Naive thymus-derived CD4-positive, alpha-beta T cell (primary cell): ENCODE measurements around the gene MTCH1. TPM values are rescaled to one million over a fixed set of nuclear protein-coding genes. Genes with fewer than 3 reads are reported as not detected.
A peak's percentile ranks its signal among the peaks of the same experiment; 100 is the strongest.

Source experiments
- ATAC-seq: fragments of 150-1000 bp; cut with Tn5 transposase; 2 replicates; pipeline ENCODE4 v1.10.0; 2021; ENCODE audit warnings: mild to moderate bottlenecking, moderate library complexity
- CTCF ChIA-PET: fragments of 350-600 bp; sonication (Branson Sonifier 250); formaldehyde crosslinking; loops from one replicate; lab custom pipeline; 2021; ENCODE audit warnings: antibody characterized with exemption; lab: Charles Lee
- POLR2A ChIA-PET: fragments of 350-600 bp; sonication (Branson Sonifier 250); formaldehyde crosslinking; loops from one replicate; lab custom pipeline; 2021; ENCODE audit warnings: antibody characterized with exemption, inconsistent platforms; lab: Charles Lee
- DNase-seq, 9 donors: peaks; one replicate each; pipeline versions ENCODE4 v3.0.0 to v3.0.0-alpha.2; 2020 to 2022; ENCODE audit warnings: mixed read lengths in 1 of 9
- H3K27ac ChIP-seq: one replicate; pipeline ENCODE4 v1.7.0; 2013; ENCODE audit warnings: mild to moderate bottlenecking, low read depth, low read length, moderate library complexity
- H3K27me3 ChIP-seq, 2 donors: one replicate each; pipeline ENCODE4 v1.7.0; 2013; ENCODE audit warnings: low read length in 2 of 2, mild to moderate bottlenecking in 2 of 2, moderate library complexity in 2 of 2; ENCODE audit not compliant: control insufficient read depth in 2 of 2, insufficient read depth in 2 of 2
- H3K36me3 ChIP-seq, 3 experiments: 1 replicate in 2 of 3; 2 replicates in 1 of 3; pipeline ENCODE4 v1.7.0; 2013; ENCODE audit warnings: low read length in 3 of 3, mild to moderate bottlenecking in 3 of 3, moderate library complexity in 1 of 3; ENCODE audit not compliant: insufficient read depth in 3 of 3, control insufficient read depth in 2 of 3
- H3K4me1 ChIP-seq, 2 donors: one replicate each; pipeline ENCODE4 v1.7.0; 2013; ENCODE audit warnings: low read length in 2 of 2, mild to moderate bottlenecking in 2 of 2, moderate library complexity in 1 of 2; ENCODE audit not compliant: control insufficient read depth in 2 of 2, insufficient read depth in 2 of 2
- H3K4me3 ChIP-seq: 2 replicates; pipeline ENCODE4 v1.7.0; 2013; ENCODE audit warnings: mild to moderate bottlenecking, low read length
- H3K9me3 ChIP-seq, 3 experiments: 1 replicate in 2 of 3; 2 replicates in 1 of 3; pipeline ENCODE4 v1.7.0; 2013; ENCODE audit warnings: low read length in 3 of 3; ENCODE audit not compliant: control insufficient read depth in 2 of 3
- H3K27ac Mint-ChIP-seq, 9 donors: one replicate each; pipeline ENCODE4 v1.8.0; 2020 to 2022; ENCODE audit warnings: mixed read lengths in 9 of 9, mild to moderate bottlenecking in 8 of 9, moderate library complexity in 5 of 9, inconsistent platforms in 2 of 9
- H3K27me3 Mint-ChIP-seq, 5 donors: one replicate each; pipeline ENCODE4 v1.8.0; 2021 to 2022; ENCODE audit warnings: mixed read lengths in 5 of 5, mild to moderate bottlenecking in 1 of 5
- H3K36me3 Mint-ChIP-seq, 5 donors: one replicate each; pipeline ENCODE4 v1.8.0; 2020 to 2022; ENCODE audit warnings: mixed read lengths in 5 of 5, mild to moderate bottlenecking in 3 of 5, inconsistent platforms in 1 of 5
- H3K4me1 Mint-ChIP-seq, 7 donors: one replicate each; pipeline ENCODE4 v1.8.0; 2020 to 2022; ENCODE audit warnings: mixed read lengths in 7 of 7, mild to moderate bottlenecking in 3 of 7, inconsistent platforms in 1 of 7
- H3K4me3 Mint-ChIP-seq, 10 donors: one replicate each; pipeline ENCODE4 v1.8.0; 2020 to 2022; ENCODE audit warnings: mild to moderate bottlenecking in 10 of 10, mixed read lengths in 10 of 10, moderate library complexity in 6 of 10, inconsistent platforms in 2 of 10
- H3K9me3 Mint-ChIP-seq, 11 donors: one replicate each; pipeline ENCODE4 v1.8.0; 2020 to 2022; ENCODE audit warnings: mixed read lengths in 11 of 11, mild to moderate bottlenecking in 4 of 11, inconsistent platforms in 1 of 11, moderate library complexity in 1 of 11
- intact Hi-C, 2 donors: fragments of 100-400 bp; cut with micrococcal nuclease; formaldehyde crosslinking; loops; one replicate each; pipeline ENCODE4 v1.15.1; 2023
- polyA plus RNA-seq, 2 donors: library from polyadenylated mRNA; unstranded; fragments of 300-500 nt; fragmentation: Illumina TruSeq; gene quantifications; one replicate each; pipeline ENCODE4 v1.2.3, GENCODE V29; 2021
- total RNA-seq, 6 experiments: library from RNA in 5 of 6; stranded (reverse) in 5 of 6; gene quantifications; 1 replicate in 5 of 6; 2 replicates in 1 of 6; pipeline ENCODE4 v1.2.3 and lab custom pipeline; 2021 to 2026

Gene MTCH1
- total RNA-seq: 100 to 1,000 TPM; 123 to 198 (median 130) TPM
- polyA plus RNA-seq: 10 to 100 TPM; 75.2 to 85.7 TPM
- 352 reads per million, percentile 97 among the genes with 10 or more reads in this experiment for total RNA-seq (lab: John Stamatoyannopoulos, UW)

- peaks cover 4 to 8% (median 4%) of the 10 kb centered on the region in 5 donors for H3K36me3 Mint-ChIP-seq
- POLR2A ChIA-PET: interaction anchor here (0.8 to 3.3 kb wide), 20 partner anchors 13 to 832 kb away, joined by 3 to 30 read pairs (median 4); partner anchors contain the start of genes C6orf89, PIM1, TBC1D22B and TMEM217
- ATAC-seq (peak; percentile 93), DNase-seq (peak; percentile 85 to 98 (median 92))
- peaks cover 22 to 27% of the 10 kb centered on the region in 2 donors for H3K4me1 ChIP-seq
- peak within 1 kb of the TSS; percentile 96 for H3K27ac ChIP-seq
- H3K4me3 Mint-ChIP-seq: peak within 1 kb of the TSS in 6 of 10 donors; percentile 98 to 100 (median 100)
- no peaks in the 10 kb centered on the region for H3K9me3 ChIP-seq
- peaks cover 0 to 15% (median 0%) of the 10 kb centered on the region in 3 experiments for H3K36me3 ChIP-seq
- peaks cover 12 to 26% (median 18%) of the 10 kb centered on the region in 7 donors for H3K4me1 Mint-ChIP-seq
- H3K4me3 ChIP-seq: peak within 1 kb of the TSS; percentile 98
- CTCF ChIA-PET: interaction anchor here (0.6 to 1.7 kb wide), 7 partner anchors 28 to 707 kb away, joined by 3 to 10 read pairs (median 4); partner anchors contain the start of gene C6orf89
- H3K27me3 Mint-ChIP-seq: peaks cover 0 to 17% (median 0%) of the 10 kb centered on the region in 5 donors
- intact Hi-C loops: loop anchor here (1.0 to 10.0 kb wide), 14 partner anchors 23 to 789 kb away; partner anchors contain the start of genes C6orf89 (in 2 of the 2), BRPF3 (in 1 of the 2), MDGA1 (in 1 of the 2) and SRSF3 (in 1 of the 2)
- peak within 1 kb of the TSS in 7 of 9 donors; percentile 98 to 99 (median 99) for H3K27ac Mint-ChIP-seq
- no peaks in the 10 kb centered on the region for H3K27me3 ChIP-seq
- H3K9me3 Mint-ChIP-seq: peaks cover 0 to 3% (median 0%) of the 10 kb centered on the region in 11 donors
Measured at GRCh38 chr6:36985808-36986703, at the start of gene MTCH1. MTCH1 (minus strand) TSS chr6:36986196; CDS start chr6:36986173, 23 bp downstream.

GRCh38 chr6:37033819-37034795, 48.1 kb upstream of the MTCH1 start:
- intact Hi-C loops: loop anchor here in 1 of 2 donors (1.0 kb wide), 1 partner anchor 14 kb away; no protein-coding TSS in a partner anchor
- Mint-ChIP-seq H3K27me3 (no peaks in the 10 kb centered on the region), H3K4me3 (no peak overlapping the region), H3K27ac (peak overlapping the region in 6 of 9 donors; percentile 33 to 78 (median 56)), H3K4me1 (peaks cover 2 to 49% (median 15%) of the 10 kb centered on the region in 7 donors), H3K9me3 (peaks cover 0 to 9% (median 0%) of the 10 kb centered on the region in 11 donors), H3K36me3 (peaks cover 0 to 21% (median 0%) of the 10 kb centered on the region in 5 donors)
- no peak overlapping the region for H3K27ac ChIP-seq
- CTCF ChIA-PET: interaction anchor here (0.9 to 1.2 kb wide), 6 partner anchors 10 to 176 kb away, joined by 3 to 6 read pairs (median 4); no protein-coding TSS in a partner anchor
- DNase-seq: no peak
- H3K27me3 ChIP-seq: no peaks in the 10 kb centered on the region
- H3K9me3 ChIP-seq: no peaks in the 10 kb centered on the region
- H3K4me3 ChIP-seq: no peak overlapping the region
- peak; percentile 37 for ATAC-seq
- H3K4me1 ChIP-seq: peaks cover 5% of the 10 kb centered on the region in 2 donors
- no peaks in the 10 kb centered on the region for H3K36me3 ChIP-seq
- POLR2A ChIA-PET: interaction anchor here (0.9 to 1.5 kb wide), 2 partner anchors 139 to 149 kb away, joined by 3 to 4 read pairs; no protein-coding TSS in a partner anchor

GRCh38 chr6:37033255-37033654, 47.3 kb upstream of the MTCH1 start:
- Mint-ChIP-seq H3K36me3 (peaks cover 0 to 19% (median 0%) of the 10 kb centered on the region in 5 donors), H3K27me3 (no peaks in the 10 kb centered on the region), H3K4me3 (peak overlapping the region in 1 of 10 donors; percentile 19), H3K9me3 (peaks cover 0 to 9% (median 0%) of the 10 kb centered on the region in 11 donors), H3K27ac (peak overlapping the region in 5 of 9 donors; percentile 33 to 78 (median 66)), H3K4me1 (peaks cover 4 to 48% (median 16%) of the 10 kb centered on the region in 7 donors)
- intact Hi-C loops: loop anchor here in 1 of 2 donors (1.0 kb wide), 1 partner anchor 15 kb away; no protein-coding TSS in a partner anchor
- Histone ChIP-seq H3K27ac (no peak overlapping the region), H3K9me3 (no peaks in the 10 kb centered on the region), H3K27me3 (no peaks in the 10 kb centered on the region), H3K4me1 (peaks cover 5 to 9% of the 10 kb centered on the region in 2 donors), H3K4me3 (no peak overlapping the region), H3K36me3 (no peaks in the 10 kb centered on the region)
- POLR2A ChIA-PET: interaction anchor here (0.9 to 1.5 kb wide), 2 partner anchors 139 to 149 kb away, joined by 3 to 4 read pairs; no protein-coding TSS in a partner anchor
- CTCF ChIA-PET: interaction anchor here (1.0 to 1.2 kb wide), 3 partner anchors 10 to 16 kb away, joined by 3 to 6 read pairs (median 3); no protein-coding TSS in a partner anchor
- ATAC-seq (peak; percentile 69), DNase-seq (peak in 1 of 9 donors; percentile 43)

GRCh38 chr6:37032239-37032638, 46.2 kb upstream of the MTCH1 start:
- no peak overlapping the region for H3K4me3 Mint-ChIP-seq
- DNase-seq: no peak
- H3K9me3 ChIP-seq: no peaks in the 10 kb centered on the region
- H3K27ac ChIP-seq: no peak overlapping the region
- H3K4me3 ChIP-seq: no peak overlapping the region
- peaks cover 4 to 50% (median 16%) of the 10 kb centered on the region in 7 donors for H3K4me1 Mint-ChIP-seq
- peak overlapping the region in 3 of 9 donors; percentile 25 to 65 (median 33) for H3K27ac Mint-ChIP-seq
- no peaks in the 10 kb centered on the region for H3K27me3 Mint-ChIP-seq
- intact Hi-C loops: no loop called here
- peaks cover 0 to 9% (median 0%) of the 10 kb centered on the region in 11 donors for H3K9me3 Mint-ChIP-seq
- ATAC-seq: no peak
- H3K36me3 Mint-ChIP-seq: peaks cover 0 to 19% (median 0%) of the 10 kb centered on the region in 5 donors
- H3K36me3 ChIP-seq: no peaks in the 10 kb centered on the region
- H3K27me3 ChIP-seq: no peaks in the 10 kb centered on the region
- CTCF ChIA-PET: interaction anchor here (0.6 to 16.2 kb wide), 6 partner anchors 11 to 174 kb away, joined by 3 to 639 read pairs (median 100); partner anchors contain the start of gene PIM1
- POLR2A ChIA-PET: interaction anchor here (1.4 kb wide), 1 partner anchor 179 kb away, joined by 3 read pairs; no protein-coding TSS in a partner anchor
- H3K4me1 ChIP-seq: peaks cover 5 to 9% of the 10 kb centered on the region in 2 donors

- peaks cover 0 to 9% (median 0%) of the 10 kb centered on the region in 11 donors for H3K9me3 Mint-ChIP-seq
- CTCF ChIA-PET: interaction anchor here (1.3 to 16.2 kb wide), 6 partner anchors 9 to 176 kb away, joined by 5 to 639 read pairs (median 100); partner anchors contain the start of gene PIM1
- Histone ChIP-seq H3K4me3 (no peak overlapping the region), H3K36me3 (no peaks in the 10 kb centered on the region), H3K27me3 (no peaks in the 10 kb centered on the region), H3K27ac (no peak overlapping the region), H3K4me1 (peaks cover 5 to 9% of the 10 kb centered on the region in 2 donors), H3K9me3 (no peaks in the 10 kb centered on the region)
- H3K4me1 Mint-ChIP-seq: peaks cover 4 to 64% (median 16%) of the 10 kb centered on the region in 7 donors
- no peak overlapping the region for H3K4me3 Mint-ChIP-seq
- DNase-seq (no peak), ATAC-seq (no peak)
- POLR2A ChIA-PET: interaction anchor here (1.7 to 14.9 kb wide), 3 partner anchors 17 to 142 kb away, joined by 5 to 276 read pairs (median 12); partner anchors contain the start of gene PIM1
- H3K36me3 Mint-ChIP-seq: peaks cover 0 to 19% (median 0%) of the 10 kb centered on the region in 5 donors
- H3K27me3 Mint-ChIP-seq: no peaks in the 10 kb centered on the region
- intact Hi-C loops: no loop called here
- peak overlapping the region in 3 of 9 donors; percentile 32 to 73 (median 64) for H3K27ac Mint-ChIP-seq
Measured at GRCh38 chr6:37030599-37030998, 44.6 kb upstream of the MTCH1 start.
